ENCODE measurements around the gene TM9SF1.

TM9SF1 gene

DNA sequence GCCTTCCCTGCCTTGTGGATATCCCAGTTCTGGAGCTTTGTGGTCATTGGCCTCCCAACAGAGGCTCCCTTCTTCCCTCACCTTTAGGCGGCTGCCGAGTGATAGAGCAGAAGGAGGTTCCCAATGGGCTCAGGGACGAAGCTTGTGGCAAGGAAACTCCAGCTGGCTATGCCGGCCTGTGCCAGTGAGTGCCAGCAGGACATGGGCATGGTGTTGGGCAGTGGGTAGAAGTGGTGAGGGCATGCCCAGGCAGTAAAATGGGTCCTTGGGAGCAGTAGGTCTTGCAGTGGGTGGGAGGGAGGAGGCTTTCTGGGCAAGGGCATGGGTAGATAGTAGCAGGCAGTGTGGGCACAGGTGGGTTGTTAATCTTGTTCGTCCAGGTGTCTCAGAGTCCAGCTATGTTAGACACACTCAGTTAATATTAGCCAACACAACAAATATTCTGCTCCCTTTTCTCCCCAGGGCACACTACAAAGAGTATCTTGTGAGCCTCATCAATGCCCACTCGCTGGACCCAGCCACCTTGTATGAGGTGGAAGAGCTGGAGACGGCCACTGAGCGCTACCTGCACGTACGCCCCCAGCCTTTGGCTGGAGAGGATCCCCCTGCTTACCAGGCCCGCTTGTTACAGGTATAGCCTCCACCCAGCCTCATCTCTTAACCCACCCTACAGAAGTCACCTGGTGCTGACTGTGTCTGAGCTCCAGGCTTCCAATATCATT is 35.3 kb downstream of the TM9SF1 start:
- DNase-seq (ENCODE audit: low spot score) = no peak
- in situ Hi-C loops (cut with MboI; ENCODE audit: low pct_unique_long_range_greater_than_20kb, low sequenced_read_pairs, unreplicated experiment) = no loop called here
- TF ChIP-seq, protein P1, sequence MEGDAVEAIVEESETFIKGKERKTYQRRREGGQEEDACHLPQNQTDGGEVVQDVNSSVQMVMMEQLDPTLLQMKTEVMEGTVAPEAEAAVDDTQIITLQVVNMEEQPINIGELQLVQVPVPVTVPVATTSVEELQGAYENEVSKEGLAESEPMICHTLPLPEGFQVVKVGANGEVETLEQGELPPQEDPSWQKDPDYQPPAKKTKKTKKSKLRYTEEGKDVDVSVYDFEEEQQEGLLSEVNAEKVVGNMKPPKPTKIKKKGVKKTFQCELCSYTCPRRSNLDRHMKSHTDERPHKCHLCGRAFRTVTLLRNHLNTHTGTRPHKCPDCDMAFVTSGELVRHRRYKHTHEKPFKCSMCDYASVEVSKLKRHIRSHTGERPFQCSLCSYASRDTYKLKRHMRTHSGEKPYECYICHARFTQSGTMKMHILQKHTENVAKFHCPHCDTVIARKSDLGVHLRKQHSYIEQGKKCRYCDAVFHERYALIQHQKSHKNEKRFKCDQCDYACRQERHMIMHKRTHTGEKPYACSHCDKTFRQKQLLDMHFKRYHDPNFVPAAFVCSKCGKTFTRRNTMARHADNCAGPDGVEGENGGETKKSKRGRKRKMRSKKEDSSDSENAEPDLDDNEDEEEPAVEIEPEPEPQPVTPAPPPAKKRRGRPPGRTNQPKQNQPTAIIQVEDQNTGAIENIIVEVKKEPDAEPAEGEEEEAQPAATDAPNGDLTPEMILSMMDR (IDR thresholded peaks at IDR 0.05; ENCODE audit: extremely low read depth, insufficient read depth, missing control alignments) = no peak

DNA sequence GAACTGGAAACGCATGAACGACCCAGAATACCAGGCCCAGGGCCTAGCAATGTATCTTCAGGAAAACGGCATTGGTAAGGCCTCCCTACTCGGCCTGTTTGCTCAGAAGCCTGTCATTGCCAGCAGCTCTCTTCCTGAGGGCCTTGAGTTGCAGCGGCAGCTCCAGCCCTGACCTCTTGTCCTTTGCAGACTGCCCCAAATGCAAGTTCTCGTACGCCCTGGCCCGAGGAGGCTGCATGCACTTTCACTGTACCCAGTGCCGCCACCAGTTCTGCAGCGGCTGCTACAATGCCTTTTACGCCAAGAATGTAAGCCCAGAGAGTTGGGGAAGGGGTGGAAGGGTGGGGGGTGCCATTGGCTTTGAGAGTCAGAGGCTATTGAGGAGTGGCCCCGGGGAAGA is 37.9 kb downstream of the TM9SF1 start:
- DNase-seq (ENCODE audit: low spot score) = no peak
- TF ChIP-seq, protein P1 (IDR thresholded peaks at IDR 0.05; ENCODE audit: extremely low read depth, insufficient read depth, missing control alignments) = no peak
- in situ Hi-C loops (cut with MboI; ENCODE audit: low pct_unique_long_range_greater_than_20kb, low sequenced_read_pairs, unreplicated experiment) = no loop called here

DNA sequence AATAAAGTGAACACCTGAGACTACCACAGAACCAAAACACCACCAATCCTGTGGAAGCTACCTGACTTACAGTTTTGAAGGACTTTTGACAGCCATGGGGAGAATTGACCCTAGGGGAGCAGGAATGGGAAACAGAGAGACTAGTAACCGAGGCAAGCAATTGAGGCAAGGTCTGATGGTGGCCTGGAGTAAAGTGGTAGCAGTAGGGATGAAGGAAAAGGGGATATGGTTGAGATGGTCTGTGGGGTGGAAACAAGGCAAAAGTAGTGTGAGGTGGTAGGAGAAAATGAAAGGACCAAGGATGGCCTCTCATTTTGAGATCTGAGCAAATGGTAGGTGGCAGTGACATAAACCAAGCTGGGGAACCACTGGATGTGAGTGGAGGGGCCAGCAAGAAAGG is 38.4 kb downstream of the TM9SF1 start:
- no peak for DNase-seq (ENCODE audit: low spot score)
- TF ChIP-seq, protein P1 (IDR thresholded peaks at IDR 0.05; ENCODE audit: extremely low read depth, insufficient read depth, missing control alignments) = no peak
- in situ Hi-C loops (cut with MboI; ENCODE audit: low pct_unique_long_range_greater_than_20kb, low sequenced_read_pairs, unreplicated experiment) = no loop called here

DNA sequence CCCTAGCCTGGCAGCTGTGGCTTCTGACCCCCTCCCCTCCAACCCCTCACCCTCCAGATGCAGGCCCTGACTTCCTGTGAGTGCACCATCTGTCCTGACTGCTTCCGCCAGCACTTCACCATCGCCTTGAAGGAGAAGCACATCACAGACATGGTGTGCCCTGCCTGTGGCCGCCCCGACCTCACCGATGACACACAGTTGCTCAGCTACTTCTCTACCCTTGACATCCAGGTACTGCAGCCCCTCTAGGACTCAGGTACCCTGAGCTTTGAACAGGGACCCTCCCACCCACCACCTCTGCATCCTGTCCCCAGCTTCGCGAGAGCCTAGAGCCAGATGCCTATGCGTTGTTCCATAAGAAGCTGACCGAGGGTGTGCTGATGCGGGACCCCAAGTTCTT is 40.1 kb downstream of the TM9SF1 start:
- no peak for DNase-seq (ENCODE audit: low spot score)
- TF ChIP-seq, protein P1 (IDR thresholded peaks at IDR 0.05; ENCODE audit: extremely low read depth, insufficient read depth, missing control alignments) = no peak
- in situ Hi-C loops (cut with MboI; ENCODE audit: low pct_unique_long_range_greater_than_20kb, low sequenced_read_pairs, unreplicated experiment) = no loop called here

DNA sequence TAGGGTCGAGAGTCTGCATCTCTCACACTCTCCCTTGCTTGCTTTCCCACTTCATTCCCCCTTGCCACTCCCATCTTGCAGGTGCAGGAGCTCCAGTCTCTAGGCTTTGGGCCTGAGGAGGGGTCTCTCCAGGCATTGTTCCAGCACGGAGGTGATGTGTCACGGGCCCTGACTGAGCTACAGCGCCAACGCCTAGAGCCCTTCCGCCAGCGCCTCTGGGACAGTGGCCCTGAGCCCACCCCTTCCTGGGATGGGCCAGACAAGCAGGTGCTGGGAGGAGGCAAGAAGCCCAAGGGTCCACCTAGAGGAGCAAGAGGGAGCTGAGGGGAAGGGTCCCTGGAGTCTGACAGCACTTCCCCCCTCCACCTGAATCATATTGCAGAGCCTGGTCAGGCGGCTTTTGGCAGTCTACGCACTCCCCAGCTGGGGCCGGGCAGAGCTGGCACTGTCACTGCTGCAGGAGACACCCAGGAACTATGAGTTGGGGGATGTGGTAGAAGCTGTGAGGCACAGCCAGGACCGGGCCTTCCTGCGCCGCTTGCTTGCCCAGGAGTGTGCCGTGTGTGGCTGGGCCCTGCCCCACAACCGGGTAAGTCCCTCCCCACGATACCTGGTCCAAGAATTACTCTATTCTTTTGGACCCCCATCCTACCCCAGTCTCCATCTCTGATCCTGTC is 43.7 kb downstream of the TM9SF1 start:
- in situ Hi-C loops (cut with MboI; ENCODE audit: low pct_unique_long_range_greater_than_20kb, low sequenced_read_pairs, unreplicated experiment) = no loop called here
- TF ChIP-seq, protein P1 (IDR thresholded peaks at IDR 0.05; ENCODE audit: extremely low read depth, insufficient read depth, missing control alignments) = no peak
- no peak for DNase-seq (ENCODE audit: low spot score)

DNA sequence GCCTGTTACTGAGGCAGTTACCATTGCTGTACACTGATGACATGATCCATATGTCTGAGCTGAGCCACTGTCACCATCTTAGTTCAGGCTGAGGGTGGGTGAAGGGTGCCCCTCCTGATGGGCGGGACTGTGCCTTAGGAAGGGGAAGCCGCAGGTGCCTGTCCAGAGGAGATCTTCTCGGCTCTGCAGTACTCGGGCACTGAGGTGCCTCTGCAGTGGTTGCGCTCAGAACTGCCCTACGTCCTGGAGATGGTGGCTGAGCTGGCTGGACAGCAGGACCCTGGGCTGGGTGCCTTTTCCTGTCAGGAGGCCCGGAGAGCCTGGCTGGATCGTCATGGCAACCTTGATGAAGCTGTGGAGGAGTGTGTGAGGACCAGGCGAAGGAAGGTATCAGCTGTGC is 44.2 kb downstream of the TM9SF1 start:
- DNase-seq (ENCODE audit: low spot score) = no peak
- in situ Hi-C loops (cut with MboI; ENCODE audit: low pct_unique_long_range_greater_than_20kb, low sequenced_read_pairs, unreplicated experiment) = no loop called here
- TF ChIP-seq, protein P1 (IDR thresholded peaks at IDR 0.05; ENCODE audit: extremely low read depth, insufficient read depth, missing control alignments) = no peak
